ENCODE data around the gene PRKRA.

GRCh38 chr2:178412047-178412446 is 38.9 kb downstream of the PRKRA start:
- TF ChIP-seq POLR2A (IDR thresholded peaks at IDR 0.05) (no peak), CTCF (IDR thresholded peaks at IDR 0.05) (no peak)
